Osteocyte (in vitro differentiated cells): ENCODE results near the gene ENPP7. TPM values are rescaled to one million over a fixed set of nuclear protein-coding genes. Genes with fewer than 3 reads are reported as not detected.

ENCODE experiments used
- DNase-seq: peaks from one replicate; pipeline ENCODE4 v3.0.0; 2021; ENCODE audit warnings: mixed read lengths; ENCODE audit not compliant: unreplicated experiment; ENCODE audit errors: extremely low spot score
- H3K27ac Mint-ChIP-seq: one replicate; pipeline ENCODE4 v1.8.0; 2021; ENCODE audit warnings: mild to moderate bottlenecking, mixed read lengths; ENCODE audit not compliant: unreplicated experiment
- H3K27me3 Mint-ChIP-seq: one replicate; pipeline ENCODE4 v1.8.0; 2021; ENCODE audit warnings: mixed read lengths; ENCODE audit not compliant: unreplicated experiment
- H3K36me3 Mint-ChIP-seq: one replicate; pipeline ENCODE4 v1.8.0; 2021; ENCODE audit warnings: mixed read lengths; ENCODE audit not compliant: unreplicated experiment
- H3K4me1 Mint-ChIP-seq: one replicate; pipeline ENCODE4 v1.8.0; 2021; ENCODE audit warnings: mixed read lengths; ENCODE audit not compliant: unreplicated experiment
- H3K4me3 Mint-ChIP-seq: one replicate; pipeline ENCODE4 v1.8.0; 2021; ENCODE audit warnings: mild to moderate bottlenecking, moderate library complexity, mixed read lengths; ENCODE audit not compliant: unreplicated experiment
- H3K9me3 Mint-ChIP-seq: one replicate; pipeline ENCODE4 v1.8.0; 2021; ENCODE audit warnings: mixed read lengths; ENCODE audit not compliant: unreplicated experiment
- total RNA-seq: library from RNA; stranded (reverse); gene quantifications from 2 replicates; pipeline ENCODE4 v1.2.1, GENCODE V29; 2021
- TF ChIP-seq, protein P1 (sequence below): fragments of 200-600 bp; sonication (generic); IDR thresholded peaks from 2 replicates; pipeline ENCODE4 v1.5.0; 2021; ENCODE audit warnings: antibody characterized with exemption, mild to moderate bottlenecking, moderate library complexity

The ENPP7 gene
- total RNA-seq, 1 donor from 2014 or later = not detected

DNA sequence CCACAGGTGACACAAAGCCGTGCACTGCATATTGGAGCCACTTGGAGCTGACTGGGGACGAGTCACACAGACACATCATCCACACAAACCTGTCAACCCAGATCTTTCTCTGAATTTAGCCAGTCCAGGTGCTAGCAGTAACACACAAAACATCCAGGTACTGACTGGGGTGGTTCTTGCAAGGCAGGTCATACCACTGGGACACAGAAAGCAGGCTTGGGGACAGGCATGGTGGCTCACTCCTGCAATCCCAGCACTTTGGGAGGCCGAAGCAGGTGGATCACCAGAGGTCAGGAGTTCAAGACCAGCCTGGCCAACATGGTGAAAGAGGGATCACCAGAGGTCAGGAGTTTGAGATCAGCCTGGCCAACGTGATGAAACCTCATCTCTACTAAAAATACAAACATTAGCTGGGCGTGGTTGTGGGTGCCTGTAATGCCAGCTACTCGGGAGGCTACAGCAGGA lies 14.9 kb downstream of the ENPP7 start:
- Mint-ChIP-seq H3K36me3 (no peaks in the 10 kb centered on the region), H3K9me3 (no peaks in the 10 kb centered on the region), H3K27me3 (peaks cover 38% of the 10 kb centered on the region), H3K27ac (no peak overlapping the region), H3K4me1 (peaks cover 24% of the 10 kb centered on the region), H3K4me3 (no peak overlapping the region)
- DNase-seq = no peak
- TF ChIP-seq, protein P1, sequence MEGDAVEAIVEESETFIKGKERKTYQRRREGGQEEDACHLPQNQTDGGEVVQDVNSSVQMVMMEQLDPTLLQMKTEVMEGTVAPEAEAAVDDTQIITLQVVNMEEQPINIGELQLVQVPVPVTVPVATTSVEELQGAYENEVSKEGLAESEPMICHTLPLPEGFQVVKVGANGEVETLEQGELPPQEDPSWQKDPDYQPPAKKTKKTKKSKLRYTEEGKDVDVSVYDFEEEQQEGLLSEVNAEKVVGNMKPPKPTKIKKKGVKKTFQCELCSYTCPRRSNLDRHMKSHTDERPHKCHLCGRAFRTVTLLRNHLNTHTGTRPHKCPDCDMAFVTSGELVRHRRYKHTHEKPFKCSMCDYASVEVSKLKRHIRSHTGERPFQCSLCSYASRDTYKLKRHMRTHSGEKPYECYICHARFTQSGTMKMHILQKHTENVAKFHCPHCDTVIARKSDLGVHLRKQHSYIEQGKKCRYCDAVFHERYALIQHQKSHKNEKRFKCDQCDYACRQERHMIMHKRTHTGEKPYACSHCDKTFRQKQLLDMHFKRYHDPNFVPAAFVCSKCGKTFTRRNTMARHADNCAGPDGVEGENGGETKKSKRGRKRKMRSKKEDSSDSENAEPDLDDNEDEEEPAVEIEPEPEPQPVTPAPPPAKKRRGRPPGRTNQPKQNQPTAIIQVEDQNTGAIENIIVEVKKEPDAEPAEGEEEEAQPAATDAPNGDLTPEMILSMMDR = no peak

DNA sequence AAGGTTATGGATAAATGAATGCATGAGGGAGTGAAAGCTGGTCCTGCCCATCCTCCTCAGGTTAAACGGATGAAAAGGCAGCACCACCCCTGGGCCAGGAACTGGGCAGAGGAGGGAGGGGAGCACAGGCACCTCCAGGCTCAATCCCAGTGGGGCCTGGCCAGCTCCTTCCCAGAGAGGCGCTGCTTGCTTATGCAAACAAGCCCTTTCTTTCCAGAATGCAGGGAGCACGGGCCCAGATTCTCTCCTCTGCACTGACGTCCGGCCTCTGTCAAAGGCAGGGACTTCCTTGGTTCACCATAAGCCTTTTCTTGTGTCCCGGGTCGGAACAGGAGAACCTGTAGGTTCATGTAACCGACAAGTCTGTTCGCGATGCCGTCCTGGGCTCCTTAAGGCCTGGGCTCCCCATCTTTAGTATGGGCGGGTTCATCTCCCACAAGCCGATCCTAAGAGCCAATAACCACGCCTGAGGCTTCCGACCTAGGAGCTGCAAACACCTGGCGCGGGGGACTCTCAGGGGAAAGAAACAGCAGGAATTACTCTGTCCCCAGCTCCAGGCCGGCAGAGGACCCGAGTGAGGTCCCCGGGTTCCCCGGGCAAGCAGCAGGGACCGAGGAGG lies 16.3 kb downstream of the ENPP7 start:
- Mint-ChIP-seq H3K4me1 (peaks cover 24% of the 10 kb centered on the region), H3K27ac (no peak overlapping the region), H3K9me3 (no peaks in the 10 kb centered on the region), H3K27me3 (peaks cover 48% of the 10 kb centered on the region), H3K4me3 (no peak overlapping the region), H3K36me3 (no peaks in the 10 kb centered on the region)
- DNase-seq = no peak
- TF ChIP-seq, protein P1 = no peak

DNA sequence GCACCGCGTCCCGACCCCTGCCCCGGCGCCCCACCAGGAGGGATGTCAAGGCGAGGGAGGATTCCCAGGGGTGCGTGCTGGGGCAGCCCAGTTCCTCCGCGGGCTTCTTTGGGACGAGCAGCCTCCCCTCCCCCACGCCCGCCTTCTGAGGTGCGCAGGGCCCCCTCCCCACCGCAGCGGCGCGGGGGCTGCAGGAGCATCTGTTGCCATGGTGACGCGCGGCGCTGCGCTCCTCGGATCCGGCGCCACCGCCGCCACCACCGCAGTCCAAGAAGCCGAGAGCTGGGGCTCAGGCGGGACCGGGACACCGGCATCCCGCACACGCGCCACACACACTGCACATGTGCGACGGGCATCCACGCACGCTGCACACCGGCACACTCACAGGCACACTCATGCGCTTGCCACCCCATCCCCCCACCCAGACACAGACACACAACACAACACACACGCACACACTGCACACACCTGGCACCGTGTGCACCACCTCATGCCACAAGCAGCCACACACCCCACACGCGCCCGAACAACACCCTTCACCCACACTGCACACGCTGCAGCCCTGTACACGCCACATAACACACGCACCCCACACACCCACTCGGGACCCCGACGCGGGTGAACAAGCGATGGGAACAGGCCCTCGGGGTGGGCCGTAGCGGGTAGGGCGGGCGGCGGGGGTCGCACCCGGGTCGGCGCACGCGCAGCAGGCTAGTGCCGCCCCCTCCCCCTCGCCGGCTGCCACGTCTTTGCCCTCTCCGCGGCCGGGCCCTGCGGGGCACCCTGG lies 17.0 kb downstream of the ENPP7 start:
- H3K36me3 Mint-ChIP-seq = no peaks in the 10 kb centered on the region
- TF ChIP-seq, protein P1 = no peak
- H3K27ac Mint-ChIP-seq = no peak overlapping the region
- DNase-seq = no peak
- peaks cover 49% of the 10 kb centered on the region for H3K27me3 Mint-ChIP-seq
- H3K4me3 Mint-ChIP-seq = peak overlapping the region; percentile 48
- no peaks in the 10 kb centered on the region for H3K9me3 Mint-ChIP-seq
- H3K4me1 Mint-ChIP-seq = peaks cover 24% of the 10 kb centered on the region

DNA sequence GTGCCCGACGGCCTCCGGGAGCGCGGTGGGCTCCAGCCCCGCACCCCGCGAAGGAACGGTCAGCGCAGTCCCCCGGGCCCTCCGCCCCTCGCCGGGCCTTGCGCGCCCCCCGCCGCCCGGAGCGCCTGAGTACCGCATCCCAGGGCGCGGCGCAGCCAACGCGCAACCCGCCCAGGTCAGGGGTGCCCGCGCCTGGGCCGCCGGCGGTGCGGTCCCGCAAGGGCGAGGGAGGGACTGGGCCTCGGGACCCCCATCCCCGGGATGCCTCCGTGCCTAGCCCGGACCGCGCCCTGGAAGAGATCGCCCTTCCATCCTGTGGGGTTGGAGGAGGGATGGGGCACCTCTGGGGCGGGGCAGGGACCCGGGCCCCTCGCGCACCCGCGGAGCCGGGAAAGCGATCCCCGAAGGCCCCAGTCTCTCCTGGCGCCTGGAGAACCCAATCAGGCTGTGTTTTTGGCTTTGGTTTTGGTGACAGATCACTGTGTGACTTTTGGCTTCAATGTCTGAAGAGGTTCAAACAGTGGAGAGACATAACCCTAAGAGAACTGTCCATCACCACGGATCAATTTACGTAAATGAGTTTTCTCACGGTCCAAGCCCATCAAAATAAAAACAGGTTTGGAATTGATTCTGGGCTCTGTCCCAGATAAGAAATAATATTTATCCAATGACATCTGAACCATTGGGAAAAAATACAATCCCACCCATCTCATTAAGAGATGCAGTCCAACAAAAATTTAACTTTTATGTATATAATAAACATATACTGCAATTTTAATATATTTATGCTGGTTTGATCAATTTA lies 17.8 kb downstream of the ENPP7 start:
- Mint-ChIP-seq H3K27ac (no peak overlapping the region), H3K36me3 (no peaks in the 10 kb centered on the region), H3K4me1 (peaks cover 24% of the 10 kb centered on the region), H3K4me3 (no peak overlapping the region), H3K9me3 (no peaks in the 10 kb centered on the region), H3K27me3 (peaks cover 49% of the 10 kb centered on the region)
- DNase-seq = no peak
- TF ChIP-seq, protein P1 = no peak
